Mammary epithelial cell (primary cell): ENCODE results near the gene ZNF160.

Experiments
- EZH2 ChIP-seq: IDR thresholded peaks from 2 replicates; pipeline ENCODE4 v1.6.1; 2012; ENCODE audit warnings: low read length, inconsistent platforms, borderline replicate concordance
- TF ChIP-seq, protein P1 (sequence below), 2 donors: IDR thresholded peaks in 1 of 2; conservative IDR thresholded peaks in 1 of 2; 2 replicates each; pipeline ENCODE4 v1.5.1; 2011 to 2012; ENCODE audit warnings: inconsistent platforms in 2 of 2, low read length in 2 of 2, mild to moderate bottlenecking in 2 of 2, control low read depth in 1 of 2, low read depth in 1 of 2; ENCODE audit not compliant: insufficient read depth in 1 of 2; ENCODE audit errors: extremely low read depth in 1 of 2

GRCh38 chr19:53057904-53058580, 45.2 kb downstream of the ZNF160 start:
- TF ChIP-seq, protein P1, sequence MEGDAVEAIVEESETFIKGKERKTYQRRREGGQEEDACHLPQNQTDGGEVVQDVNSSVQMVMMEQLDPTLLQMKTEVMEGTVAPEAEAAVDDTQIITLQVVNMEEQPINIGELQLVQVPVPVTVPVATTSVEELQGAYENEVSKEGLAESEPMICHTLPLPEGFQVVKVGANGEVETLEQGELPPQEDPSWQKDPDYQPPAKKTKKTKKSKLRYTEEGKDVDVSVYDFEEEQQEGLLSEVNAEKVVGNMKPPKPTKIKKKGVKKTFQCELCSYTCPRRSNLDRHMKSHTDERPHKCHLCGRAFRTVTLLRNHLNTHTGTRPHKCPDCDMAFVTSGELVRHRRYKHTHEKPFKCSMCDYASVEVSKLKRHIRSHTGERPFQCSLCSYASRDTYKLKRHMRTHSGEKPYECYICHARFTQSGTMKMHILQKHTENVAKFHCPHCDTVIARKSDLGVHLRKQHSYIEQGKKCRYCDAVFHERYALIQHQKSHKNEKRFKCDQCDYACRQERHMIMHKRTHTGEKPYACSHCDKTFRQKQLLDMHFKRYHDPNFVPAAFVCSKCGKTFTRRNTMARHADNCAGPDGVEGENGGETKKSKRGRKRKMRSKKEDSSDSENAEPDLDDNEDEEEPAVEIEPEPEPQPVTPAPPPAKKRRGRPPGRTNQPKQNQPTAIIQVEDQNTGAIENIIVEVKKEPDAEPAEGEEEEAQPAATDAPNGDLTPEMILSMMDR (conservative IDR thresholded peaks at IDR 0.05 in 1 of 2, IDR thresholded peaks at IDR 0.05 in 1 of 2; ENCODE audit: extremely low read depth in 1 of 2, insufficient read depth in 1 of 2, low read depth in 1 of 2, low read length in 2 of 2): no peak
- TF ChIP-seq EZH2: no peak
